OCI-LY7 (cell line): ENCODE data around the gene PTGR1.

Experiments
- EZH2phosphoT487 ChIP-seq: fragments of 200-600 bp; sonication (generic); IDR thresholded peaks from 2 replicates; pipeline ENCODE4 v1.6.1; 2018; ENCODE audit warnings: low read depth, borderline replicate concordance, mild to moderate bottlenecking, mixed run types, antibody characterized with exemption, low read length, moderate library complexity, mixed read lengths
- TF ChIP-seq, protein P1 (sequence below): fragments of 200-600 bp; sonication (generic); conservative IDR thresholded peaks from 2 replicates; pipeline ENCODE4 v1.5.1; 2014; ENCODE audit warnings: mild to moderate bottlenecking, antibody characterized with exemption, low read length, moderate library complexity, mixed read lengths

GRCh38 chr9:111524731-111525055 is 74.8 kb downstream of the PTGR1 start:
- TF ChIP-seq, protein P1, sequence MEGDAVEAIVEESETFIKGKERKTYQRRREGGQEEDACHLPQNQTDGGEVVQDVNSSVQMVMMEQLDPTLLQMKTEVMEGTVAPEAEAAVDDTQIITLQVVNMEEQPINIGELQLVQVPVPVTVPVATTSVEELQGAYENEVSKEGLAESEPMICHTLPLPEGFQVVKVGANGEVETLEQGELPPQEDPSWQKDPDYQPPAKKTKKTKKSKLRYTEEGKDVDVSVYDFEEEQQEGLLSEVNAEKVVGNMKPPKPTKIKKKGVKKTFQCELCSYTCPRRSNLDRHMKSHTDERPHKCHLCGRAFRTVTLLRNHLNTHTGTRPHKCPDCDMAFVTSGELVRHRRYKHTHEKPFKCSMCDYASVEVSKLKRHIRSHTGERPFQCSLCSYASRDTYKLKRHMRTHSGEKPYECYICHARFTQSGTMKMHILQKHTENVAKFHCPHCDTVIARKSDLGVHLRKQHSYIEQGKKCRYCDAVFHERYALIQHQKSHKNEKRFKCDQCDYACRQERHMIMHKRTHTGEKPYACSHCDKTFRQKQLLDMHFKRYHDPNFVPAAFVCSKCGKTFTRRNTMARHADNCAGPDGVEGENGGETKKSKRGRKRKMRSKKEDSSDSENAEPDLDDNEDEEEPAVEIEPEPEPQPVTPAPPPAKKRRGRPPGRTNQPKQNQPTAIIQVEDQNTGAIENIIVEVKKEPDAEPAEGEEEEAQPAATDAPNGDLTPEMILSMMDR, result no peak
- TF ChIP-seq EZH2phosphoT487, result no peak
